IPS DF 6.9 (cell line): ENCODE measurements around the gene CDRT15.
"Not testable (repeated sequence)": the region's sequence is repeated elsewhere in the genome, so short reads cannot be mapped to it uniquely, and the experiment has no call there.

Source experiments
- DNase-seq: peaks from one replicate; pipeline ENCODE4 v3.0.0-alpha.2; 2013; ENCODE audit warnings: low read depth, low spot score
- H3K27ac ChIP-seq: one replicate; pipeline ENCODE4 v1.5.1; 2013; ENCODE audit warnings: low read length, control low read depth
- H3K27me3 ChIP-seq: 2 replicates; pipeline ENCODE4 v1.6.1; 2013; ENCODE audit warnings: mild to moderate bottlenecking, low read length; ENCODE audit not compliant: control insufficient read depth, insufficient read depth
- H3K36me3 ChIP-seq: 2 replicates; pipeline ENCODE4 v1.6.1; 2013; ENCODE audit warnings: low read length; ENCODE audit not compliant: control insufficient read depth, insufficient read depth
- H3K4me1 ChIP-seq: 2 replicates; pipeline ENCODE4 v1.6.1; 2013; ENCODE audit warnings: low read length; ENCODE audit not compliant: control insufficient read depth, insufficient read depth
- H3K4me3 ChIP-seq: 2 replicates; pipeline ENCODE4 v1.5.1; 2013; ENCODE audit warnings: mild to moderate bottlenecking, low read length
- H3K9me3 ChIP-seq: 2 replicates; pipeline ENCODE4 v1.6.1; 2013; ENCODE audit warnings: low read length, inconsistent platforms; ENCODE audit not compliant: control insufficient read depth, insufficient read depth
- WGBS: extraction: QIAGEN DNeasy Blood & Tissue Kit; methylation state at CpG from one replicate; pipeline ENCODE4 v1.1.7; 2013; ENCODE audit warnings: mixed read lengths, missing lambda C conversion rate; ENCODE audit not compliant: insufficient read length, insufficient coverage; 5-methylcytosine and 5-hydroxymethylcytosine counted together

CDRT15 gene

DNA sequence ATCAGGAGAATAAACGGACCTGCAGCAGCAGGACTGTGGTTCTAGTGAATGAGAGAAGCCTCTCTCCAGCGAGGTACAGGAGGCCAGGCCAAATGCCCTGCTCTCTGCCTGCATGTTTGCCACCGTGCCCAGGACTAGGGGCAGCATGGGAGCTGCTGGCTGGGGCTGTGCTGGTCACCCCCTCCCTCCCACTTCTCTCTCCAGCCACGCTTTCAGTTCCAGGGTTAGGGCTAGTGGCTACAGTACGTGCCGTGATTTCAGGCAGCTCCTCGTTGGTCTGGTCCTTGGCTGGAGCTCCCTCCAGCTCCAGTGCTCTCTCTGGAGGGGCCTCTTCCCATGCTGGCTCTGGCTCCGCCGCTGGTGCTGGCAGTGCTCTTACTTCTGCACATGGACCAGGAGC is 630 bp downstream of the CDRT15 start:
- not testable (repeated sequence) for H3K27ac ChIP-seq, H3K4me1 ChIP-seq, H3K27me3 ChIP-seq, H3K36me3 ChIP-seq, H3K9me3 ChIP-seq, DNase-seq, H3K4me3 ChIP-seq
- WGBS: no CpG with 5 or more reads among the region's 9 CpGs

DNA sequence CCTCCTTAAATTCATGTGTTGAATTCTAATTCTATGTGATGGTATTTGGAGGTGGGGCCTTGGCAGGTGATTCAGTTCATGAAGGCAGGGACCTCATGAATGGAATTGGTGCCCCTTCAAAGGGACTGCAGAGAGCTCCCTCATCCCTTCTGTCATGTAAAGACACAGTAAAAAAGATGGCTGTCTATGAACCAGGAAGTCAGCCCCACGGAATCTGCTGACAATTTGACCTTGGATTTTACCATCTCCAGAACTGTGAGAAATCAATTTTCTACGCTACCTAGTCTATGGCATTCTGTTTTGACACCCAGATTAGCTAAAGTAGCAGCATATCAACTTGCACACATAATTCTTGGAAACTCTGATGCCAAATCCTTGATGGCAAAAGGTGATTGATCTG is 1.6 kb downstream of the CDRT15 start:
- not testable (repeated sequence) for H3K36me3 ChIP-seq, DNase-seq, H3K4me1 ChIP-seq, H3K4me3 ChIP-seq, H3K27ac ChIP-seq, H3K27me3 ChIP-seq, H3K9me3 ChIP-seq
- WGBS: no CpG with 5 or more reads among the region's 2 CpGs

DNA sequence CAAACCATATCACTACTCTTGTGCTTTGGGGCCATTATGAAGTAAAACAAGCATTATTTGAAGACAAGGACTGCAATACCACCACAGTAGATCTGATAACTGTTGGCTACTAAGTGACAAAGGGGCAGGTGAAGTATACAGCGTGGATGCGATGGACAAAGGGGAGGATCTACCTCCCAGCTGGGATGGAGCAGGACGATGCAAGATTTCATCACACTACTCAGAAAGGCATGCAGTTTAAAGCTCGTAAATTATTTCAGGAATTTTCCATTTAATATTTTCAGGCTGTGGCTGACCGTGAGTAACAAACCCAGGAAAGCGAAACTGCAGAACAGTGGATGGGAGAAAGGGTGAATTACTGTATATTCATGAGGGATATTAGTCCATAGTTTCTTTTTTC is 5.5 kb downstream of the CDRT15 start:
- WGBS: no CpG with 5 or more reads among the region's 6 CpGs
- not testable (repeated sequence) for H3K4me1 ChIP-seq, H3K36me3 ChIP-seq, H3K27ac ChIP-seq, H3K27me3 ChIP-seq, H3K9me3 ChIP-seq, DNase-seq, H3K4me3 ChIP-seq

DNA sequence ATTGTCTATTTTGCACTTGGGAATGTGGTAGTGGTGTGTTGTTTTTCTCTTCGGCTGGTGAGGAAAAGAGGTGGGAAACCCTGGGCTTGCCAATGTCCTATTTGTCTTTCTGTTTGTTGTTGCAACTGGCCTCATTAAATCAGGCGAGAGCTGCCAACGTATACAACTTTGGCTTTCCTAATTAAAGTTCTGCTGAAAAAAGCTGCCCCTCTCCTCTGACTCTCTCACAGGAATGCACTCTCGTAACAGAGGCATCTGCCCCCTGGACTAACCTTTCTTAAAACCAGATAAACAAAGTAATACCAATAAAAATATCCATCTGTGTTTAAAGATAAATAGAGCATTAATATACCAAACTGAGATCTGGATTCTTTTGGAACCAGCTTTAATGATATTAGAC is 7.8 kb downstream of the CDRT15 start:
- no peak overlapping the region for H3K4me3 ChIP-seq
- WGBS: no CpG with 5 or more reads among the region's 4 CpGs
- no peaks in the 10 kb centered on the region for H3K4me1 ChIP-seq
- no peaks in the 10 kb centered on the region for H3K27me3 ChIP-seq
- no peak overlapping the region for H3K27ac ChIP-seq
- no peaks in the 10 kb centered on the region for H3K9me3 ChIP-seq
- H3K36me3 ChIP-seq: no peaks in the 10 kb centered on the region
- no peak for DNase-seq

DNA sequence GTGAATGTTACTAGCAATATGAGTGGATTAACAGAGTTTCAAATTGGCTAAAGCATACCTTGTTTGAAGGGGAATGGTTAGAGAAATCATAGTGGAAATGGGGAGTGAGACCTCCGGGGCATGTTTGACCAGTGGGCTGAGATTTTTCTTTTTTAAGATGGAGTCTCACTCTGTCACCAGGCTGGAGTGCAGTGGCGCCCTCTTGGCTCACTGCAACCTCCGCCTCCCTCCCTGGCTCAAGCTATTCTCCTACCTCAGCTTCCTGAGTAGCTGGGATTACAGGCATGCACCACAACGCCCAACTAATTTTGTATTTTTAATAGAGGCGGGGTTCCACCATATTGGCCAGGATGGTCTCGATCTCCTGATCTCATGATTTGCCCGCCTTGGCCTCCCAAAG is 9.6 kb downstream of the CDRT15 start:
- WGBS: no CpG with 5 or more reads among the region's 7 CpGs
- H3K27me3 ChIP-seq: no peaks in the 10 kb centered on the region
- no peak for DNase-seq

DNA sequence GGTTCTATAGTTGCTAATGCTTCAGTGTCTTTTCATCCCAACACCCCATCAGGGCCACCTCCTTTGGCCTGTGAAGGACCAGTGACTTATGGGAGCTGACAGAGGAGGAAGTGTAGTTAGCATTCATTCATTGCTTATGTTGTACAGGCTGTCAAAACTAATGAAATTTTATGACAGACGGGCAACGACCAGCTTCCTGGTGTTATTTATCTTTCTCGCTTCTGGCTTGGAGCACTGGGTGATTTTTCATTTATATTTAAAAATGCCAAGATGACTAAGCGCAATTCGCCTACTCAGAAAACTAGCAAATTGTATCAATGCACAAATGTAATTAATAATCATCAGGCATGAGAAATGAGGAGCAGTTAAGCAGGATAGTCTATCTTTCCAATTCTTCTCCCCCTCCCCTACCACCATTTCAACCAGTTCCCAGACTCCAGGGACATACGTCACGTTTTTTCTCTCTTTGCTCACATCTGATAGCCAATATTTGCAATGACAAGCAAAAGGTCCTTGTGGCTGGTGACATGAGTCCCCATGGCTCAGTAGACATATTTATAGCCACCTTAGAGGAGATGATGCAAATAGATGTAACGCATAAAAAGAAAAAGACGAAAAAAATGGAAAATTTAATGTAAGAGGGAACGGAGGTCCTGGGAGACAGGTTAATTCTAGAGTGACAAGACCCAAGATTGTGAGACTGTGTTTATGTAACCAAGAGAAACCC is 11.2 kb downstream of the CDRT15 start:
- WGBS: 100% methylated on average over 3 of the region's 10 CpGs
- no peaks in the 10 kb centered on the region for H3K36me3 ChIP-seq
- H3K4me1 ChIP-seq: no peaks in the 10 kb centered on the region
- no peak for DNase-seq
- H3K4me3 ChIP-seq: no peak overlapping the region
- no peaks in the 10 kb centered on the region for H3K27me3 ChIP-seq
- no peak overlapping the region for H3K27ac ChIP-seq
- no peaks in the 10 kb centered on the region for H3K9me3 ChIP-seq

More for the DNA sequence above, 9.6 kb downstream of the CDRT15 start:
- H3K27ac ChIP-seq: no peak overlapping the region
- H3K4me1 ChIP-seq: no peaks in the 10 kb centered on the region
- no peaks in the 10 kb centered on the region for H3K36me3 ChIP-seq
- H3K9me3 ChIP-seq: no peaks in the 10 kb centered on the region
- no peak overlapping the region for H3K4me3 ChIP-seq

DNA sequence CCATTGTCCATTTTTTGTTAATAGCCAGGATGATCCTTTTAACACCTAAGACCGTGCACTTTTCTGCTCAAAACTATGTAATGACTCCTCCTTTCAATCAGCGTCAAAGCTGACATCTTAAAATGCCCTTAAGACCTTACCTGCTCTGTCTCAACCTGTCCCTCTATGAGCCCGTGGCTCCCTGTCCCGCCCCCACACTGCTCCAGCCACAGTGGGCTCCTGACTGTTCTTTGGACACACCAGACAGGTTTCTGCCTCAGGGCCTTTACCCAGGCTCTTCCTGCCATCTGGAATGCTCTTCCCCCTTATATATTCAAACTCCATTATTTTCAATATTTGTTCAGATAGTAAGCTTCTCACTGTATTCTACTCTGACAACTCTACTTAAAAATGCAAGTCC is 14.1 kb downstream of the CDRT15 start:
- DNase-seq: no peak
- H3K27ac ChIP-seq: no peak overlapping the region
- H3K27me3 ChIP-seq: no peaks in the 10 kb centered on the region
- no peaks in the 10 kb centered on the region for H3K4me1 ChIP-seq
- no peaks in the 10 kb centered on the region for H3K36me3 ChIP-seq
- H3K9me3 ChIP-seq: no peaks in the 10 kb centered on the region
- no peak overlapping the region for H3K4me3 ChIP-seq
- WGBS: no CpG with 5 or more reads among the region's 4 CpGs

DNA sequence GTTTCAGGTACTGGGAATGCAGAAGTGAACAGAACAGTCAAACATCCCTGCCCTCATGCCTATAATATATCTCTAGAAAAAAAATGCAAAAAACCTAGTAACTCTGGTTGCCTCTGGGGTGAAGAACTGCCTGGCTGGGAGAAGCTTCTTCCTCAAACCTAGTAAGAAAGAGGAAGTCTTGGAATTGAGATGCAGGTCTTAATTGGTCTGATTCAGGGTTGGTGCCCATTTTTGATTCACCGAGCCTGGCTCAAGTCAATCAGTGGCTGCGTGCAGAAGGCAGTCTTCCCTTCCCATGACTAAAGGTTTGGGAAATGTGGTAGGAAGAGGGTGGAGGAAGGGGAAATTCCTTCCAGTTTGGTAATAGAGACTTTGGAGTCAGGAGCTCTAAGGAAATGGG is 22.4 kb downstream of the CDRT15 start:
- WGBS: no CpG with 5 or more reads among the region's 2 CpGs
- DNase-seq: no peak

DNA sequence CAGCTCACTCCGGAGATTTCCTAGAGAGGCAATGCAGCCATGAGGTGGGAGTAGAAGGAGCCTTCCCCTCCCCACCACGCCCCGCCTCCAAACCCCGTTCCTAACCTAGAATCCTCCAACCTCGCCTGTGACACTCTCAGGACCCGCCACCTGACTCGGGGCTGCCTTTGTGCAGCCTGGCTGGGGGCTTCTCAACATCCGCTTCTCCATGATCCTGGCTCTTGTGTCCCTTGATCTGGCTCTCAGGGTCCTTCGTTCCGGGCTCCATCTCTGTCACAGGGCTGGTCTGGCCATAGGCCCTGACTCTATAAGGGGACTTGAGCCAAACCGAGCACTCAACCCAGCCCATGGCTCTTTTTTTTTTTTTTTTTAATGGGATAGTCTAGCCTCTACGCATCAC is 24.3 kb downstream of the CDRT15 start:
- Histone ChIP-seq H3K4me3 (no peak overlapping the region), H3K27me3 (no peaks in the 10 kb centered on the region), H3K9me3 (no peaks in the 10 kb centered on the region), H3K27ac (no peak overlapping the region), H3K4me1 (no peaks in the 10 kb centered on the region), H3K36me3 (no peaks in the 10 kb centered on the region; the same call in 1 of the 2 replicates)
- DNase-seq: no peak
- WGBS: no CpG with 5 or more reads among the region's 12 CpGs

More for the DNA sequence above, 22.4 kb downstream of the CDRT15 start:
- Histone ChIP-seq H3K27ac (no peak overlapping the region), H3K4me3 (no peak overlapping the region), H3K9me3 (no peaks in the 10 kb centered on the region), H3K4me1 (no peaks in the 10 kb centered on the region), H3K27me3 (no peaks in the 10 kb centered on the region), H3K36me3 (no peaks in the 10 kb centered on the region; the same call in 1 of the 2 replicates)

DNA sequence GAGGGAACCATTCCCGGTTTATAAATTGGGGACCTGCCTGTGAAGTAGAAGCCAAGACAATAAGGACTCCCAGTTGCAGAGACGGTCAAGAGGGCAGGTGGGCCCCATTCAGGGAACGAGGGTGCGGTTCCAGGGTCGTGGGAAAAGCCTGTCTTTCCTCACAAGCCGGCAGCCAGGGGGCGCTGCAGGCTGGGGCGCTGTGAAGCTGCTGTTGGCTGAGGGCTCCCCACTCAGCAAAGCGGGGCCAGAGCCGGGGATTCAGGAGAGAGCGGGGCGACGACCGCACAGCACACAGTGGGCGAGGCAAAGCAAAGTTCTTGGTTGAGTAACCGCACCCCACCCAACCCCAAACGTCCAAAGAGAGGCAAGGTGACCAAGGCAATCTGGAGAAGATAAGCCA is 24.9 kb downstream of the CDRT15 start:
- WGBS: no CpG with 5 or more reads among the region's 17 CpGs
- H3K36me3 ChIP-seq: peaks cover 2% of the 10 kb centered on the region

DNA sequence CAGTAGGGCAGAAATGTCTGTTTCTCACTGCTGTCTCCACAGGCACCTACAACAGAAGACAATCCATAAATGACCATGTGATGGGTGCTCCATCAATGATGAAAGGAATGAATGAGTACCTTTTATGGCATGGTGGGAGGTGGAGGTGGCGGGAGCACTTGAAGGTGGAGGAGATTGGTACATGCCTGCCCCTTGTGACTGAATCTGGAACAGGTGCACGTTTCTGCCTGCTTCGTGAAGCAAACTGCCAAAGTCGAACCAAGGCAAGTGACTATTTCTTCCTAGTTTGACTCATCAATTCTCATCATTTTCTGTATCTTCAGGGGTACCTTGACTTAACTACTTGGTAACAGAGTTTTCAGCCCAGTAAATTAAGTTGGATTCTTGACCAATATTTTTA is 25.4 kb downstream of the CDRT15 start:
- WGBS: no CpG with 5 or more reads among the region's 4 CpGs
- Histone ChIP-seq H3K4me3 (no peak overlapping the region), H3K4me1 (no peaks in the 10 kb centered on the region), H3K9me3 (no peaks in the 10 kb centered on the region), H3K36me3 (peaks cover 3% of the 10 kb centered on the region), H3K27ac (no peak overlapping the region), H3K27me3 (no peaks in the 10 kb centered on the region)
- no peak for DNase-seq

More for the DNA sequence above, 24.9 kb downstream of the CDRT15 start:
- H3K4me1 ChIP-seq: no peaks in the 10 kb centered on the region
- no peak for DNase-seq
- H3K27ac ChIP-seq: no peak overlapping the region
- H3K4me3 ChIP-seq: no peak overlapping the region
- no peaks in the 10 kb centered on the region for H3K9me3 ChIP-seq
- no peaks in the 10 kb centered on the region for H3K27me3 ChIP-seq
